Middle frontal gyrus (tissue), 1 donor: ENCODE measurements around the gene WDFY2.

Experiments
- DNase-seq: peaks from one replicate; pipeline ENCODE4 v3.0.0-alpha.2; 2015; ENCODE audit warnings: low spot score; ENCODE audit errors: extremely low spot score

The WDFY2 gene

GRCh38 chr13:51599444-51600176 lies 15.3 kb downstream of the WDFY2 start:
- DNase-seq: no peak

GRCh38 chr13:51600703-51601102 lies 16.4 kb downstream of the WDFY2 start:
- DNase-seq: no peak

GRCh38 chr13:51601601-51602565 lies 17.6 kb downstream of the WDFY2 start:
- no peak for DNase-seq

- DNase-seq: no peak
Measured at GRCh38 chr13:51603716-51604115, 19.5 kb downstream of the WDFY2 start.

- DNase-seq: no peak
Measured at GRCh38 chr13:51605698-51606097, 21.4 kb downstream of the WDFY2 start.

- DNase-seq: no peak
Measured at GRCh38 chr13:51607165-51607564, 22.9 kb downstream of the WDFY2 start.

GRCh38 chr13:51608857-51609406 lies 24.7 kb downstream of the WDFY2 start:
- DNase-seq: no peak

- DNase-seq: no peak
Measured at GRCh38 chr13:51612867-51613266, 28.6 kb downstream of the WDFY2 start.

GRCh38 chr13:51613535-51613934 lies 29.3 kb downstream of the WDFY2 start:
- DNase-seq: no peak

GRCh38 chr13:51614350-51614786 lies 30.1 kb downstream of the WDFY2 start:
- DNase-seq: no peak

GRCh38 chr13:51618626-51619025 lies 34.4 kb downstream of the WDFY2 start:
- peak; percentile 72 for DNase-seq

- no peak for DNase-seq
Measured at GRCh38 chr13:51619614-51620013, 35.4 kb downstream of the WDFY2 start.

- no peak for DNase-seq
Measured at GRCh38 chr13:51620165-51620983, 36.1 kb downstream of the WDFY2 start.

GRCh38 chr13:51621602-51622001 lies 37.3 kb downstream of the WDFY2 start:
- DNase-seq: no peak

GRCh38 chr13:51623473-51623872 lies 39.2 kb downstream of the WDFY2 start:
- no peak for DNase-seq

GRCh38 chr13:51624207-51624606 lies 39.9 kb downstream of the WDFY2 start:
- no peak for DNase-seq

GRCh38 chr13:51624695-51625345 lies 40.6 kb downstream of the WDFY2 start:
- DNase-seq: no peak

GRCh38 chr13:51625555-51626345 lies 41.5 kb downstream of the WDFY2 start:
- no peak for DNase-seq

GRCh38 chr13:51626749-51627148 lies 42.5 kb downstream of the WDFY2 start:
- DNase-seq: no peak
